WTC11 (cell line): ENCODE measurements around the gene TIGD2. TPM values are rescaled to one million over a fixed set of nuclear protein-coding genes. Genes with fewer than 3 reads are reported as not detected.

Source experiments
- ATAC-seq: fragments of 200-7000 bp; cut with Tn5 transposase; 2 replicates; pipeline ENCODE4 v1.10.0; 2021; ENCODE audit warnings: mild to moderate bottlenecking, moderate library complexity
- CTCF ChIA-PET: fragments of 300-600 bp; sonication (Branson Sonifier 250); formaldehyde crosslinking; loops from one replicate; lab custom pipeline; 2021; ENCODE audit warnings: antibody characterized with exemption; lab: Charles Lee
- POLR2A ChIA-PET: fragments of 350-600 bp; sonication (Branson Sonifier 250); formaldehyde crosslinking; loops from one replicate; lab custom pipeline; 2021; ENCODE audit warnings: antibody characterized with exemption; lab: Charles Lee
- DNase-seq: peaks from one replicate; pipeline ENCODE4 v3.0.0; 2021; ENCODE audit warnings: low spot score
- H3K27ac Mint-ChIP-seq: 2 replicates; pipeline ENCODE4 v1.8.0; 2021; ENCODE audit warnings: mixed read lengths
- H3K27me3 Mint-ChIP-seq: 2 replicates; pipeline ENCODE4 v1.8.0; 2021; ENCODE audit warnings: low read depth, mild to moderate bottlenecking, moderate library complexity, mixed read lengths
- H3K36me3 Mint-ChIP-seq: 2 replicates; pipeline ENCODE4 v1.8.0; 2021; ENCODE audit warnings: mixed read lengths
- H3K4me1 Mint-ChIP-seq: 2 replicates; pipeline ENCODE4 v1.8.0; 2022; ENCODE audit warnings: mixed read lengths
- H3K4me3 Mint-ChIP-seq: 2 replicates; pipeline ENCODE4 v1.8.0; 2021; ENCODE audit warnings: mild to moderate bottlenecking, moderate library complexity, mixed read lengths
- H3K9me3 Mint-ChIP-seq: 2 replicates; pipeline ENCODE4 v1.8.0; 2021; ENCODE audit warnings: mixed read lengths
- CREM ChIP-seq: sonication (generic); formaldehyde crosslinking; IDR thresholded peaks from 2 replicates; pipeline ENCODE4 v1.8.1; 2022; ENCODE audit warnings: mild to moderate bottlenecking, missing genetic modification reagents, moderate library complexity
- FOXJ3 ChIP-seq: sonication (generic); formaldehyde crosslinking; IDR thresholded peaks from 2 replicates; pipeline ENCODE4 v1.9.0; 2021; ENCODE audit warnings: missing genetic modification reagents, mild to moderate bottlenecking, borderline replicate concordance
- GABPB1 ChIP-seq: sonication (generic); formaldehyde crosslinking; IDR thresholded peaks from 2 replicates; pipeline ENCODE4 v1.8.1; 2023; ENCODE audit warnings: mild to moderate bottlenecking, missing genetic modification reagents
- JAZF1 ChIP-seq: fragments of 250-450 bp; sonication (Bioruptor Pico); IDR thresholded peaks from 2 replicates; pipeline ENCODE4 v1.9.0; 2021; ENCODE audit warnings: moderate library complexity, mild to moderate bottlenecking, inconsistent platforms
- KAT7 ChIP-seq: sonication (generic); formaldehyde crosslinking; IDR thresholded peaks from 2 replicates; pipeline ENCODE4 v1.8.1; 2023; ENCODE audit warnings: missing genetic modification reagents, mild to moderate bottlenecking, borderline replicate concordance
- PRDM15 ChIP-seq: sonication (generic); formaldehyde crosslinking; IDR thresholded peaks from 2 replicates; pipeline ENCODE4 v1.8.0; 2022; ENCODE audit warnings: missing genetic modification reagents
- RELA ChIP-seq: sonication (generic); formaldehyde crosslinking; IDR thresholded peaks from 2 replicates; pipeline ENCODE4 v1.8.1; 2022; ENCODE audit warnings: missing genetic modification reagents, mild to moderate bottlenecking, borderline replicate concordance
- SMAD3 ChIP-seq: sonication (generic); formaldehyde crosslinking; IDR thresholded peaks from 2 replicates; pipeline ENCODE4 v1.8.0; 2022; ENCODE audit warnings: missing genetic modification reagents, mild to moderate bottlenecking, borderline replicate concordance
- SP1 ChIP-seq: sonication (generic); formaldehyde crosslinking; conservative IDR thresholded peaks from 2 replicates; pipeline ENCODE4 v1.8.1; 2022; ENCODE audit warnings: missing genetic modification reagents
- TCF7 ChIP-seq: sonication (generic); formaldehyde crosslinking; IDR thresholded peaks from 2 replicates; pipeline ENCODE4 v1.8.0; 2022; ENCODE audit warnings: mild to moderate bottlenecking, low read depth, missing genetic modification reagents, moderate library complexity
- USF2 ChIP-seq: sonication (generic); formaldehyde crosslinking; IDR thresholded peaks from 2 replicates; pipeline ENCODE4 v1.8.1; 2023; ENCODE audit warnings: mild to moderate bottlenecking, missing genetic modification reagents, moderate library complexity
- ZNF232 ChIP-seq: sonication (generic); formaldehyde crosslinking; IDR thresholded peaks from 2 replicates; pipeline ENCODE4 v1.8.0; 2022; ENCODE audit warnings: mild to moderate bottlenecking, missing genetic modification reagents
- ZNF317 ChIP-seq: sonication (generic); formaldehyde crosslinking; IDR thresholded peaks from 2 replicates; pipeline ENCODE4 v1.8.1; 2023; ENCODE audit warnings: low read depth, mild to moderate bottlenecking, moderate library complexity, missing genetic modification reagents, borderline replicate concordance
- ZNF396 ChIP-seq: fragments of 250-450 bp; sonication (Bioruptor Pico); IDR thresholded peaks from 2 replicates; pipeline ENCODE4 v1.8.0; 2021; ENCODE audit warnings: mild to moderate bottlenecking, moderate library complexity, borderline replicate concordance
- ZNF423 ChIP-seq: fragments of 250-450 bp; sonication (Bioruptor Pico); IDR thresholded peaks from 2 replicates; pipeline ENCODE4 v2.1.2; 2022; ENCODE audit warnings: mild to moderate bottlenecking, moderate library complexity
- ZNF532 ChIP-seq: fragments of 250-450 bp; sonication (Bioruptor Pico); IDR thresholded peaks from 2 replicates; pipeline ENCODE4 v1.9.0; 2021; ENCODE audit warnings: mild to moderate bottlenecking, borderline replicate concordance
- total RNA-seq: library from RNA; stranded (reverse); gene quantifications from 3 replicates; pipeline ENCODE4 v1.2.3, GENCODE V29; 2021

Gene TIGD2
- total RNA-seq, 1 experiment from 2014 or later = 5.0 TPM

- CTCF ChIA-PET = no interaction called here
- ATAC-seq = no peak
- peaks cover 3% of the 10 kb centered on the region for H3K36me3 Mint-ChIP-seq
- no peaks in the 10 kb centered on the region for H3K4me1 Mint-ChIP-seq
- TF ChIP-seq SMAD3 (CRISPR knock-in tag) (no peak), KAT7 (CRISPR knock-in tag) (no peak), RELA (CRISPR knock-in tag) (no peak), FOXJ3 (CRISPR knock-in tag) (no peak), TCF7 (CRISPR knock-in tag) (no peak), JAZF1 (CRISPR knock-in tag) (no peak), ZNF232 (no peak), ZNF423 (CRISPR knock-in tag) (no peak)
- POLR2A ChIA-PET = no interaction called here
- H3K9me3 Mint-ChIP-seq = peaks cover 3% of the 10 kb centered on the region
- H3K27me3 Mint-ChIP-seq = no peaks in the 10 kb centered on the region
- no peak for DNase-seq
- no peak overlapping the region for H3K4me3 Mint-ChIP-seq
- H3K27ac Mint-ChIP-seq = no peak overlapping the region
Measured at GRCh38 chr4:89071311-89071710, 40.0 kb upstream of the TIGD2 start.

- ChIA-PET POLR2A (no interaction called here), CTCF (no interaction called here)
- H3K27ac Mint-ChIP-seq = no peak overlapping the region
- H3K4me3 Mint-ChIP-seq = no peak overlapping the region
- no peak for DNase-seq
- H3K9me3 Mint-ChIP-seq = peaks cover 16% of the 10 kb centered on the region
- no peak for TF ChIP-seq PRDM15 (CRISPR knock-in tag)
- no peak for TF ChIP-seq CREM (CRISPR knock-in tag)
- no peaks in the 10 kb centered on the region for H3K4me1 Mint-ChIP-seq
- ATAC-seq = no peak
- peaks cover 11% of the 10 kb centered on the region for H3K36me3 Mint-ChIP-seq
- H3K27me3 Mint-ChIP-seq = no peaks in the 10 kb centered on the region; the same call in 1 of the 2 replicates
Measured at GRCh38 chr4:89072921-89073320, 38.4 kb upstream of the TIGD2 start.

GRCh38 chr4:89077761-89078160 is 33.6 kb upstream of the TIGD2 start:
- Mint-ChIP-seq H3K27ac (no peak overlapping the region), H3K9me3 (peaks cover 34% of the 10 kb centered on the region), H3K4me3 (no peak overlapping the region), H3K36me3 (peaks cover 11% of the 10 kb centered on the region), H3K4me1 (0 out of 2 replicates have a peak, but pooled peaks cover 3% of the 10 kb centered on the region), H3K27me3 (no peaks in the 10 kb centered on the region; the same call in 1 of the 2 replicates)
- DNase-seq (no peak), ATAC-seq (no peak)
- ChIA-PET CTCF (no interaction called here), POLR2A (no interaction called here)
- no peak for TF ChIP-seq GABPB1 (CRISPR knock-in tag)
- no peak for TF ChIP-seq USF2 (CRISPR knock-in tag)
- TF ChIP-seq ZNF396 (CRISPR knock-in tag) = no peak
- no peak for TF ChIP-seq ZNF232
- no peak for TF ChIP-seq ZNF317
- TF ChIP-seq ZNF532 (CRISPR knock-in tag) = no peak
- no peak for TF ChIP-seq SP1 (CRISPR knock-in tag)
- TF ChIP-seq SMAD3 (CRISPR knock-in tag) = no peak
